ENCODE results near the gene CD300C. TPM values are rescaled to one million over a fixed set of nuclear protein-coding genes. Genes with fewer than 3 reads are reported as not detected.

CD300C gene
- total RNA-seq, 2 experiments from 2014 or later: not detected

DNA sequence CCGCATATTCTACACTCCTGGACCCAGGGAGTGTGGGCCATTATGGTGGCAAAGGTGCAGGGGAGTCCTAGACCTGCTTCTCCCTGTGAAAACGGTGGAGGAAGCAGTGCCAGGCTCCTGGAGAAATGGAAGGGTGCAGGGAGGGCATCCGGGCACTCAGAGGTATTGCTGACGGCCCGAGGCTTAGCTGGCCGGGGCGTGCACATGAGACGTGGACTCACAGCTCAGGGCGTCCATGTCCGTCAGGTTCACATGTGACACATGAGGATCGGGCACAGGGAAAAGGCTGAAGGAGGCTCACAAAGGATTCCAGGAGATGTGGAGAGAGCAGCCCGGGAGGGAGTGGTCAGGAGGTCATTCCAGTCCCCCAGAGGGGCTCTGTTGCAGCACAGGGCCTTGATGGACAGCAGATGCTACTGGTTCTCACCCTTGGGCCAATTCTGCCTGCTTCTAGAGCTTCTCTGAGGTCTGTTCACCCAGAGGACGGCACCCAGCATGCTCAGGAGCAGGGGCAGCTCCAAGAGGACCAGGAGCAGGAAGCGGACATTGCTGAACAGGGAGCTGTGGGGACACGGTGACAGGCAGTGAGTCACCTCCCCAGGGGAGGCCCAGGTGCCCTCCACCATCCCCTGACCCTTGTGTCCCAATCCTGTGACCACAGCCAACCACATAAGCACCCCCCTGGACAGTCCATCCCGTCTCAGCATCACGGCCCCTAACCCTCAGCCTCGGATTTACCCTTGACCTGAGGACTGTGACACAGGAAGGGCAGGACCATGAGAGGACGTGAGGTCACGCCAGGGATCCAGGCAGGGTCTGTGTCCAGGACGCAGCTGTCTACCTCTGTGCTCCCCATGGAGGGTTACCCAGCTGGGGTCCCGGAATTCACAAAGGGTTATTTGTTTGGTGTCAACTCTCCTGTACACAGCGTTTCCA is 4.5 kb downstream of the CD300C start:
- DNase-seq: no peak
- Mint-ChIP-seq H3K27me3 (ENCODE audit: low read depth) (no peaks in the 10 kb centered on the region), H3K27ac (no peak overlapping the region), H3K9me3 (no peaks in the 10 kb centered on the region), H3K4me1 (ENCODE audit: low read depth) (no peaks in the 10 kb centered on the region), H3K36me3 (ENCODE audit: low read depth) (no peaks in the 10 kb centered on the region), H3K4me3 (no peak overlapping the region)
- CTCF ChIA-PET: no interaction called here
- intact Hi-C loops (cut with micrococcal nuclease): no loop called here

DNA sequence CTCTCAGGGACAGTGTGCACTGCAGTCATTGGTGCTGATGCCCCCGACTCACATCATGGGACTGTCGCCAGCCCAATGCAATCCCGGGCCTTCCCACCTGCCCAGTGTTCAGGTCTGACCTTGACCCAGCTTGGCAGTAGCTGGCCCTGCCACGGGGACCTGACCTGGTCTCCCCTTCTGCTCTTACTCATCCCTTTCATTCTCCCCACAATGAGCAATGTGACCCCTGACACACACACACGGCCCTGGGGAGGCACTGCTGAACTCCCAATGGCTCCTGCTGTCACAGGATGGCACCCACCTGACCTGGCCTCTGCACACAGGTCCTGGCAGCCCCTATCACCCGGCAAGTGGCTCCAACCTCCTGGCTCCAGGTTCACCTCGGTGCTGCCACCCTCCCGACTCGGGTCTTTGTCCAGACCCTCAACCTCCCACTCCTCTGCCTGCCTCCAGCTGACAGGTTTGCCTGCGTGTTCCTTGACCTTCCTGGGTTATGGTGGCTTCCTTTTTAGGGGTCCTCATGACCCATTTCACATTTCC is 6.6 kb downstream of the CD300C start:
- intact Hi-C loops (cut with micrococcal nuclease): no loop called here
- Mint-ChIP-seq H3K27ac (no peak overlapping the region), H3K9me3 (no peaks in the 10 kb centered on the region), H3K27me3 (ENCODE audit: low read depth) (peaks cover 1% of the 10 kb centered on the region), H3K4me3 (no peak overlapping the region), H3K4me1 (ENCODE audit: low read depth) (no peaks in the 10 kb centered on the region), H3K36me3 (ENCODE audit: low read depth) (no peaks in the 10 kb centered on the region)
- no peak for DNase-seq
- CTCF ChIA-PET: no interaction called here

DNA sequence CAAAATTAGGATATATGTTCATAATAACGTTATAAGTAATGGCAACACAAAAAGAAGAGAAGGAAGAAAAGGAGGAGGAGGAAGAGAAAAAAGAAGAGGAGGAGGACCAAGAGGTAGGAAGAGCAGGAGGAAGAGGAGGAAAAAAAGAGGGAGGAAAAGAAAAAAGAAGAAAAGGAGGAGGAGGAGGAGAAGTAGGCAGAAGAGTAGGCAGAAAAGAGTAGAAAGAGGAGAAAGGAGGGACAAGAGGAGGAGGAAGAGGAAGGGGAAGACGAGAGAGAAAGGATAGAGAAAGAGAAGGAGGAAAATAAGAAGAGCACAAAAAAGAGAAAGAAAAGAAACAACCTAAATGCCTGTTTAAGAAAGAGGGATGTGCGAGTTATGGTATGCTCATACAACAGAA is 9.0 kb downstream of the CD300C start:
- no peaks in the 10 kb centered on the region for H3K36me3 Mint-ChIP-seq (ENCODE audit: low read depth)
- CTCF ChIA-PET: no interaction called here
- peaks cover 2% of the 10 kb centered on the region for H3K4me1 Mint-ChIP-seq (ENCODE audit: low read depth)
- H3K9me3 Mint-ChIP-seq: no peaks in the 10 kb centered on the region
- H3K27ac Mint-ChIP-seq: no peak overlapping the region
- H3K4me3 Mint-ChIP-seq: no peak overlapping the region
- intact Hi-C loops (cut with micrococcal nuclease): no loop called here
- DNase-seq: no peak
- peaks cover 13% of the 10 kb centered on the region for H3K27me3 Mint-ChIP-seq (ENCODE audit: low read depth)

DNA sequence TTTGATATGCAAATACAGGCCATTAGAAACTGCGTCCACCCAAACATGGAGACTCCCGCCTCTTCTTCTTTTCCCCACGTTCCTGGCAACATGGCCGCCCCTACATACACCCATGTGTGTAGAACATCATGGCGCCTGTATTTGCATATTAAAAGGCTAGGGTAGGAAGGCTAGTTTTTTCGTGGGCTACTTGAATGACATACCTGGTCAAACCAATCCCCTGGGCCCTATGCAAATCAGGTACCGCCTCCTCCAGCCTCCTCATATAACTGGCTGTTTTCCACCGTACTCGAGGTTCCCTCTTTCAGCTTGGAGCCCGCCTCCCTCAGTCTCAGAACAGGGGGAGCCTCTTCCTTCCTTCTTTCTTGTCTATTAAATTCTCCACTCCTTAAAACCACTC is 13.8 kb downstream of the CD300C start:
- Mint-ChIP-seq H3K4me1 (ENCODE audit: low read depth) (peaks cover 2% of the 10 kb centered on the region), H3K27me3 (ENCODE audit: low read depth) (peaks cover 20% of the 10 kb centered on the region)
- peak; percentile 7 for DNase-seq

DNA sequence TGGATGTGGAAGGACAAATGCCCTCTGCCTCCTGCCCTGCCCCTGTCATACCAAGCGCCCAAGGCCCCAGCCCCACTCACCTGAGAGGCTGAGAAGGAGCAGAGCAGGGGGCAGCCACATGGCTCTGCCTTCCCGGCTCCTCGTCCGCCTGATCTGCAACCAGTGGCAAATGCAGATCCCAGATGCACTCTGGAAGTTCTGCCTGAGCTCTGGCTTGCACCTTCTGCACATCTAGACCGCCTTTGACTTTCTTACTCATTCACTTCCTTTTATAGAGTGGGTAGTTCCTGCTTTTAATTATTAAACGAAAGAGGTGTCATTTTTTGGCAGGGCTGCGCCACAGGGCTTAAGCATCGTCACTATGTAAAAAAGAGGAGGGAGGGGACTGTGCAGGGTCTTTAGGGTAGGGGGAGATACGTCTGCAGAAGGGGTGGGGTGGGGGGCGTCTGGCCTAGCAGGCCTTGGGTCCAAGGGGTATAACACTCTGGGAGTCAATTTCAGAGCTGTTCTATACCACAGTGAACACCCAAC is 14.6 kb downstream of the CD300C start, which contains the start of gene CD300LB:
CD300LB (minus strand) TSS at position 245 of the 531 bp plus-strand sequence; CDS start at position 120, 125 bp downstream.
- CTCF ChIA-PET: interaction anchor here (0.6 to 2.9 kb wide), 7 partner anchors 20 to 817 kb away, joined by 3 to 10 read pairs (median 4); partner anchors contain the start of gene GPR142
- no peak within 1 kb of the TSS for H3K4me3 Mint-ChIP-seq
- H3K27ac Mint-ChIP-seq: no peak within 1 kb of the TSS
- no peaks in the 10 kb centered on the region for H3K9me3 Mint-ChIP-seq
- intact Hi-C loops (cut with micrococcal nuclease): loop anchor here (5.0 kb wide), 1 partner anchor 74 kb away; no protein-coding TSS in a partner anchor
- no peaks in the 10 kb centered on the region for H3K36me3 Mint-ChIP-seq (ENCODE audit: low read depth)
- peaks cover 20% of the 10 kb centered on the region for H3K27me3 Mint-ChIP-seq (ENCODE audit: low read depth)
- no peak for DNase-seq
- peaks cover 2% of the 10 kb centered on the region for H3K4me1 Mint-ChIP-seq (ENCODE audit: low read depth)

More for the DNA sequence above, 13.8 kb downstream of the CD300C start:
- intact Hi-C loops (cut with micrococcal nuclease): loop anchor here (2.0 to 5.0 kb wide), 2 partner anchors 75 to 163 kb away; no protein-coding TSS in a partner anchor
- Mint-ChIP-seq H3K4me3 (no peak overlapping the region), H3K27ac (no peak overlapping the region), H3K9me3 (no peaks in the 10 kb centered on the region), H3K36me3 (ENCODE audit: low read depth) (no peaks in the 10 kb centered on the region)
- CTCF ChIA-PET: interaction anchor here (0.8 to 2.3 kb wide), 6 partner anchors 21 to 164 kb away, joined by 3 to 12 read pairs (median 4); partner anchors contain the start of gene GPR142

DNA sequence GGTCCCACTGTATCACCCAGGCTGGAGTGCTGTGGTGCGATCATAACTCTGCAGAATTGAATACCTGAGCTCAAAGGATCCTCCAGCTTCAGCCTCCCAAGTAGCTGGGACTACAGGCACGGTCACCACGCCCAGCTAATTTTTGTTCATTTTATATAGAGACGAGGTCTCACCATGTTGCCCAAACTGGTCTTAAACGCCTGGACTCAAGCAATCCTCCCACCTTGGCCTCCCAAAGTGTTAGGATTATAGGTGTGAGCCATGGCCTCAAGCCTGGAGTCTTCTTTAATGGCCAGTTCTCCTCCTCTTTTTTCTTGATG is 15.1 kb downstream of the CD300C start:
- Mint-ChIP-seq H3K36me3 (ENCODE audit: low read depth) (no peaks in the 10 kb centered on the region), H3K4me1 (ENCODE audit: low read depth) (peaks cover 2% of the 10 kb centered on the region), H3K27ac (no peak overlapping the region), H3K4me3 (no peak overlapping the region), H3K9me3 (no peaks in the 10 kb centered on the region), H3K27me3 (ENCODE audit: low read depth) (peaks cover 21% of the 10 kb centered on the region)
- intact Hi-C loops (cut with micrococcal nuclease): loop anchor here (5.0 kb wide), 1 partner anchor 73 kb away; no protein-coding TSS in a partner anchor
- no peak for DNase-seq
- CTCF ChIA-PET: interaction anchor here (0.6 to 2.9 kb wide), 3 partner anchors 152 to 817 kb away, joined by 3 to 10 read pairs (median 6); partner anchors contain the start of gene GPR142

DNA sequence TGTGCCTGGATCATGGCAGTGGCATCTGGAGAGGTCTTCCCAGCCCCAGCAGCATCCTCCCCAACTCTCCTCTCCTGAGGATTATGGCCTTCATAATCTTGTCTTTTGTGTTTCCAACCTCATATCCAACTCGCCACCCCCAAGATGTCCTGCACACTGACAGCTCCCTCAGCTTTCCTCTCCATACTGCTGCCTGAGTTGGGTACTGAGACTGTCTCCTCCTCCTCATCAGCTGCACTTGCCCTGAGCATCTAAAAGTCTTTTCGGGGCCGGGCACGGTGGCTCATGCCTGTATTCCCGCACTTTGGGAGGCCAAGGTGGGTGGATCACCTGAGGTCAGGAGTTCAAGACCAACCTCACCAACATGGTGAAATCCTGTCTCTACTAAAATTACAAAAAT is 16.7 kb downstream of the CD300C start:
- Mint-ChIP-seq H3K27ac (no peak overlapping the region), H3K27me3 (ENCODE audit: low read depth) (peaks cover 24% of the 10 kb centered on the region), H3K9me3 (no peaks in the 10 kb centered on the region), H3K36me3 (ENCODE audit: low read depth) (no peaks in the 10 kb centered on the region), H3K4me1 (ENCODE audit: low read depth) (peaks cover 2% of the 10 kb centered on the region), H3K4me3 (no peak overlapping the region)
- no peak for DNase-seq
- CTCF ChIA-PET: interaction anchor here (1.9 to 2.9 kb wide), 2 partner anchors 151 to 161 kb away, joined by 6 to 10 read pairs; partner anchors contain the start of gene GPR142
- intact Hi-C loops (cut with micrococcal nuclease): no loop called here

DNA sequence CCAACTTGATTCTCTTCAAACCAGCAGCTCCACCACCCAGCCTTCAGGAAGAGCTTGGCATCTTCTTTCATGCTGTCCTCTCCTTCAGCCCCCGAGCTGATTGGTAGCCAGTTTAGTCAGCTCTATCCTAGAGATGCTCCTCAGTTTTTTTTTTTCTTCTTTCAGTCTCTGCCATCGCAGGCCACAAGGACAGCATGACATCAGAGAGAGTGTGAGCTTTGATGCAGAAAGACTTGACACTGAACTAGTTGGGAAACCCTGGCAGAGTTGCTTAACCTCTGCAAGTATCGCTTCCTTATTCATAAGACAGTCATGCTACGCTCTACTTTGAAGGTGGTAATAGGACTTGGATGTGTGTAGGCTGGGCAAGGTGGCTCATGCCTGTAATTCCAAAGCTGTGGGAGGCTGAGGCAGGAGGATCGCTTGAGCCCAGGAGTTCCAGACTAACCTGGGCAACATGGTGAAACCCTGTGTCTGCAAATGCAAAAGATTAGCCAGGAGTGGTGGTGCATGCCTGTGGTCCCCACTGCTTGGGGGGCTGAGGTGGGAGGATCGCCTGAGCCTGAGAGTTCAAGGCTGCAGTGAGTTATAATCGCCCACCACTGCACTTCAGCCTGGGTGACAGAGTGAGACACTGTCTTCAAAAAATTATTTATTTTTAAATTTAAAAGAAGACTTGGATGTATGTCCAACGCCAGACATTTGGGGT is 17.3 kb downstream of the CD300C start:
- Mint-ChIP-seq H3K27me3 (ENCODE audit: low read depth) (peaks cover 26% of the 10 kb centered on the region), H3K4me3 (no peak overlapping the region), H3K4me1 (ENCODE audit: low read depth) (peaks cover 2% of the 10 kb centered on the region), H3K36me3 (ENCODE audit: low read depth) (no peaks in the 10 kb centered on the region), H3K27ac (no peak overlapping the region), H3K9me3 (no peaks in the 10 kb centered on the region)
- intact Hi-C loops (cut with micrococcal nuclease): no loop called here
- DNase-seq: no peak
- CTCF ChIA-PET: interaction anchor here (2.9 kb wide), 1 partner anchor 150 kb away, joined by 10 read pairs; no protein-coding TSS in a partner anchor

DNA sequence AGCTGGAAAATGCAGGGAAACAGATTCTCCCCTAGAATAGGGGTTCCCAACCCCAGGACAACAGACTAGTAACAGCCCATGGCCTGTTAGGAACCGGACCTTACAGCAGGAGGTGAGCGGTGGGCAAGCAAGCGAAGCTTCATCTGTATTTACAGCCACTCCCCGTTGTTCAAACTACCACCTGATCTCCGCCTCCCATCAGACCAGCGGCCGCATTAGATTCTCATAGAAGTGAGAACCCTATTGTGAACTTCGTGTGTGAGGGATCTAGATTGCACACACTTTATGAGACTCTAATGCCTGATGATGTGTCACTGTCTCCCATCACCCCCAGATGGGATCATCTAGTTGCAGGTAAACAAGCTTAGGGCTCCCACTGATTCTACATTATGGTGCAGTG is 18.2 kb downstream of the CD300C start:
- Mint-ChIP-seq H3K9me3 (no peaks in the 10 kb centered on the region), H3K27ac (no peak overlapping the region), H3K4me3 (no peak overlapping the region), H3K4me1 (ENCODE audit: low read depth) (no peaks in the 10 kb centered on the region), H3K27me3 (ENCODE audit: low read depth) (peaks cover 26% of the 10 kb centered on the region), H3K36me3 (ENCODE audit: low read depth) (no peaks in the 10 kb centered on the region)
- intact Hi-C loops (cut with micrococcal nuclease): no loop called here
- CTCF ChIA-PET: interaction anchor here (0.7 kb wide), 1 partner anchor 150 kb away, joined by 3 read pairs; no protein-coding TSS in a partner anchor
- DNase-seq: no peak

DNA sequence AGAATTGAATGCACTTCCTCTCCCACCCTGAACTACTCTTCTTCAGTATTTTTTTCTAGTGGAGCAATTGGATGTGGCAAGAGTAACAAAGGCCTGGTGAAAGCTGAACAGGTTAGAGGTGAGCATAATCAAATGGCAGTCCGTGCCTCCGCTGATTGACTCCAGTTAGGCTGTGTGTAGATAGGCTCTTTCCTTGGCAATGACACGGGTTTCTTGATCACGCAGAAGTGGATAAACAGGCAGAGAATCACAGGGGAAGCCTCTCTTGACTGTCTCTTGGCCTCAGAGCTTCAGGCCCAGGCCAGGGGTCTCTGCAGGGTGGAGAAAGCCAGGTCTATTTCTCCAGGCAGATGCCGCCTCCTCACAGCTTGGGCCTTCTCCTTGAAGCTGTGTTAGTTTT is 18.8 kb downstream of the CD300C start:
- H3K36me3 Mint-ChIP-seq (ENCODE audit: low read depth): no peaks in the 10 kb centered on the region

DNA sequence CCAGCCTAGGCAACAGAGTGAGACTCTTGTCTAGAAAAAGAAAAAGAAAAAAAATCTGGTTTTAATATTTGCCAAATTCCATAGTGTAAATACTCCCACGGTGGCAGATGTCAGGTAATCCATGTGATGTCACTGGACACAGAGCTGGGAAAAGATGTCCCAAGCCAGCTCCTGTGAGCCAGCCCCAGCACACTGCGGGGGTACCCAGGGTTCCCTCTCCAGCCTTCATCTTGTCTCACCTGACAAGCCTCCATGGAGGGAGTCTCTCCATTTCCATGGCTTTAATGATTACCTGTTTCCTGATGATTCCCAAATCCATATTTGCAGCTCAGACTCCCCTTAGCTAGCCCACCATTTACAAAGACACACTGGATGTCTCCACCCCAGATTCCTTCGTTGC is 19.2 kb downstream of the CD300C start:
- H3K27ac Mint-ChIP-seq: no peak overlapping the region

More for the DNA sequence above, 18.8 kb downstream of the CD300C start:
- no peak for DNase-seq
- CTCF ChIA-PET: interaction anchor here (0.7 kb wide), 1 partner anchor 149 kb away, joined by 3 read pairs; no protein-coding TSS in a partner anchor
- Mint-ChIP-seq H3K4me1 (ENCODE audit: low read depth) (no peaks in the 10 kb centered on the region), H3K27ac (no peak overlapping the region), H3K27me3 (ENCODE audit: low read depth) (peaks cover 21% of the 10 kb centered on the region), H3K4me3 (no peak overlapping the region), H3K9me3 (no peaks in the 10 kb centered on the region)
- intact Hi-C loops (cut with micrococcal nuclease): no loop called here

More for the DNA sequence above, 19.2 kb downstream of the CD300C start:
- CTCF ChIA-PET: interaction anchor here (1.1 kb wide), 1 partner anchor 147 kb away, joined by 6 read pairs; no protein-coding TSS in a partner anchor
- H3K4me3 Mint-ChIP-seq: no peak overlapping the region
- H3K27me3 Mint-ChIP-seq (ENCODE audit: low read depth): peaks cover 23% of the 10 kb centered on the region
- no peaks in the 10 kb centered on the region for H3K9me3 Mint-ChIP-seq
- H3K36me3 Mint-ChIP-seq (ENCODE audit: low read depth): no peaks in the 10 kb centered on the region
- DNase-seq: no peak
- intact Hi-C loops (cut with micrococcal nuclease): no loop called here
- H3K4me1 Mint-ChIP-seq (ENCODE audit: low read depth): no peaks in the 10 kb centered on the region
